Skeletal muscle tissue (tissue), 4 donors: ENCODE data around the gene MDFI. TPM values are rescaled to one million over a fixed set of nuclear protein-coding genes. Genes with fewer than 3 reads are reported as not detected.

Experiments
- H3K27ac ChIP-seq: one replicate; pipeline ENCODE4 v1.7.0; 2013; ENCODE audit warnings: mild to moderate bottlenecking, low read depth, low read length, inconsistent platforms
- H3K27me3 ChIP-seq, 3 donors: one replicate each; pipeline ENCODE4 v1.7.0; 2013; ENCODE audit warnings: low read length in 3 of 3; ENCODE audit not compliant: control insufficient read depth in 3 of 3, insufficient read depth in 3 of 3
- H3K36me3 ChIP-seq, 3 donors: one replicate each; pipeline ENCODE4 v1.7.0; 2013; ENCODE audit warnings: low read length in 3 of 3; ENCODE audit not compliant: control insufficient read depth in 3 of 3, insufficient read depth in 3 of 3
- H3K4me1 ChIP-seq, 3 donors: one replicate each; pipeline ENCODE4 v1.7.0; 2013; ENCODE audit warnings: low read length in 3 of 3, mild to moderate bottlenecking in 3 of 3; ENCODE audit not compliant: control insufficient read depth in 3 of 3, insufficient read depth in 3 of 3
- H3K4me3 ChIP-seq, 3 donors: one replicate each; pipeline ENCODE4 v1.7.0; 2013; ENCODE audit warnings: low read length in 3 of 3
- H3K9ac ChIP-seq, 3 donors: one replicate each; pipeline ENCODE4 v1.7.0; 2013; ENCODE audit warnings: low read length in 3 of 3, mild to moderate bottlenecking in 3 of 3, moderate library complexity in 2 of 3, low read depth in 1 of 3
- H3K9me3 ChIP-seq, 3 donors: one replicate each; pipeline ENCODE4 v1.7.0; 2013; ENCODE audit warnings: low read length in 3 of 3; ENCODE audit not compliant: control insufficient read depth in 3 of 3
- total RNA-seq: library from RNA; depleted of rRNA; stranded (reverse); fragments of >200 nt; gene quantifications from one replicate; pipeline ENCODE4 v1.2.3, GENCODE V29; 2014
- donor health status: Osteomylitis.

Gene MDFI
- total RNA-seq, 1 donor from 2014 or later = 37.1 TPM

DNA sequence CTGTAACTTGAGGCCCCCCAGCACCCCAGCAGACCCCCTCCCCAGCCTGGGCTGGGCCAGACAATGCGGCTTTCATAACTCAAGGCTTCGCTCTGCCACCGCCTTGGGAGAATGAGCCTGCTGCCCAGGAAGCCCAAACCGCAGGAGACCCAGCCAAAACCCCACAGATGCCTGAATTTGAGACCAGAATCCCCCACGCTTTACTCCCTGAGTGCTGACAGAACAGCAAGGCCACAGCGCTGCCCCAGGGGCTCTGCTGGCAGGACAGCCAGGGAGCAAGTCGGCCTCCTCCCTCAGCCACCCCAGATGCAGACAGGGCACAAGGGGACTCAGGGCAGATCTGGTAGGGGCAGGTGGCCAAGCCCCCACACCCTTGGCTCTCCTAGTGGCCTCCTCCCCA lies 2.2 kb downstream of the MDFI start:
- H3K36me3 ChIP-seq = no peaks in the 10 kb centered on the region
- H3K27ac ChIP-seq = no peak overlapping the region
- H3K9ac ChIP-seq = no peak overlapping the region
- peaks cover 24 to 36% (median 31%) of the 10 kb centered on the region in 3 donors for H3K27me3 ChIP-seq
- peaks cover 12 to 16% (median 14%) of the 10 kb centered on the region in 3 donors for H3K4me1 ChIP-seq
- H3K9me3 ChIP-seq = no peaks in the 10 kb centered on the region
- no peak overlapping the region for H3K4me3 ChIP-seq

DNA sequence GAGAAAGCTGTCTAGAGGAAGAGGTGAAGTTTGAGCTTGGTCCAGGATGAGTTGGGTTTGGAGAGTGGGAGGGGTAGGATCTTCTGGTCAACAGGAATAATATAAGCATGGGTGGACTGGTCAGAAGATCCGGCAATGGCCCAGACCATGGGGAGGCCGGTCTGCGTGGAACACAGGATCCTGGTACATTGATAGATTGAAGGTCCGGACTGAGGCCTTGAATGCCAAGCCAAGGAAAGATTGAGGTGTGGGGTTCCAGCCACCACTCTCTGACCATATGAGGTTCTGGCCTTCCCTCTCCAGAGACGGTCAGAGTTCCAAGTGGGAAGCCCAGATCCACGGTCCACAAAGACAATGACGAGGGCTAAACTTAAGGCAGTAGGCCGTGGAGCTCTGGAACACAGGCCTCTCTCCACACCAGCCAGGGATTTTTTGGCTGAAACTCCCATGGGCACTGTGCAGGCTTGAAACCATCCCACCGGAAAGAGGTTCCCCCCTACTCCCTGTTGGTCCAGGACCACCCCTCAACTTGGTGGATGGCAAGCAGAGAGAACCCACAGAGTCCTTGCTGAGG lies 3.2 kb downstream of the MDFI start:
- Histone ChIP-seq H3K9me3 (no peaks in the 10 kb centered on the region), H3K4me1 (peaks cover 12 to 16% (median 14%) of the 10 kb centered on the region in 3 donors), H3K36me3 (no peaks in the 10 kb centered on the region), H3K27ac (no peak overlapping the region), H3K9ac (no peak overlapping the region), H3K27me3 (peaks cover 29 to 40% (median 31%) of the 10 kb centered on the region in 3 donors), H3K4me3 (no peak overlapping the region)

DNA sequence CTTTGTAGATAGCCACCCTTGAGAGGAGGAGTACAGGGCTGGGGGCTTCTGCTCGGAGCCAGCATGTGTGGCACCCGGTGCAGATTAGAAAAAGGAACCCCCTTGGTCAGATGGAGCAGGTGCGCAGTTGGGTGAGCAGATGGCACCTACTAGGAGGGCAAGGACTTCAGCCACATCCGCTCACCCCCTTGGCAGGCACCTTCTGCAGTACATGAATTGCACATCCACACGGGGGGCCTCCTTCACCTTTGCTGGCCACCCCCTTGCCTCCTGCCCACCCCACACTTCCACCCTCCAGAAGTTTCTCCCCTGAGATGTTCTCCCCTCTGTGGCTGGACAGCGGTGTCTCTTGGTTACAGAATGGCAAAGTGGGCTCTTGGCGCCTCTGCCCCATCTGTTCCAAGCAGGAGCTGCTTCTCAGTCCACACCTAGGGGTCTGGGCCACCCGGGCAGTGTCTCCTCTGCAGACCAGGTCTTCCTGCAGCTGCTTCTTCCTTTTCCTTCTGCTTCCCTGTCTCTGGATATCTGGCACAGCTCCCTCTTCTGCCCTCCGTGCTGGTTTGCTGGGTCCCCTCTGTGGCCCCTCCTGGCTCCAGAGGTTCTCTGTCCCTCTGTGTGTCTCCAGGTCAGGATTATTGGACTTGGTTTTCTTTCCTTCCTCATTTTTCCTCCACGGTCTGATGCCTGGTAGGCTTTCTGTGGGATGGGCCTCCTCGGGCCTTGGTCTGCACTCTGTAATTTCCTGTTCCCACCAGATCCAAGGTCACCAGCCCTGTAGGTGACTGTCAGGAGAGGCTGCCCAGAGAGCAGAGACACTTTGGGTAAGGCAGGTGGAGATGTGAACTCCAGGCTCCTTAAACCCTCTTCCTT lies 4.1 kb downstream of the MDFI start:
- no peaks in the 10 kb centered on the region for H3K36me3 ChIP-seq
- H3K27me3 ChIP-seq = peaks cover 23 to 44% (median 30%) of the 10 kb centered on the region in 3 donors
- H3K27ac ChIP-seq = no peak overlapping the region
- H3K9me3 ChIP-seq = no peaks in the 10 kb centered on the region
- no peak overlapping the region for H3K4me3 ChIP-seq
- no peak overlapping the region for H3K9ac ChIP-seq
- peaks cover 12 to 16% (median 14%) of the 10 kb centered on the region in 3 donors for H3K4me1 ChIP-seq

DNA sequence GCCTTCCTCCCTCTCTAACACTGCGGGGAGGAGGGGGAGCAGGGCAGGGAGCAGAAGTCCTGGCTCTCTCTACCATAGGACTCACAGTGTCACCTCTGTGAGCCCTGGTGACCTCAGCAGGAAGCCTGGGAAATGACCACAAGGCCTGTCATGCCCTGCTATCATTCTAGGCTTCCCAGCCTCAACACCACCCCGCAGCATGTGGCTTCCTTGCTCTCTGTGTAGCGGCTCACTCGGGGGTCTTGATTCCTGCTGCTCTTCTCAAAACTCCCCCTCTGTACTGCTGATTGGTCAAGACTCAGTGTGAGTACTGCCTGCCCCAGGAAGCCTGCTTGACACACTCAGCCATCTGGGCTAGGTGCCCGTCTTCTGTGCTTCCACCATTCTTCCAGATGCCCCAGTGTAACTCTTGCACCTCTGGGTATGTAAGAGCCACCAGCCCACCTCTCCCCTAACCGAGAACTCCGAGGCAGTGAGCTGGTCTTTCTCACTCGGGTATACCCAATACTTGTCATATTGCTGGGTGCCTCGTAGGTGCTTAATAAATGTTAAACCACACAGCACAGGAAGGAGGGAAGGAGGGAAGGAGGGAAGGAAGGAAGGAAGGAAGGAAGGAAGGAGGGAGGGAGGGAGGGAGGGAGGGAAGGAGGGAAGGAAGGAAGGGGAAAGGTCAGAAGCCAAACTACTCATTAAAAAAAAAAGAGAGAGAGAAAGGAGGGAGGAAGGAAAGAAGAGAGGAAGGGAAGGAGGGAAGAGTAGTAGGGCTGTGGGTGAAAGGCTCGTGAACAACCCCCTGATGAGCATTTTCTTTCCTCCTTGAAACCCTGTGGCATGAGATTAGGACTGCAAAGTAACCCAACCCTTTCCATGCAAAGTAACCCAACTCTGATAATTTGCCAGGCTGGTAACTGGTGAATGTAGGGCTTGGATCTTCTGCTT lies 5.0 kb downstream of the MDFI start:
- Histone ChIP-seq H3K4me1 (peaks cover 7 to 10% (median 8%) of the 10 kb centered on the region in 3 donors), H3K27me3 (peaks cover 21 to 42% (median 24%) of the 10 kb centered on the region in 3 donors), H3K9me3 (no peaks in the 10 kb centered on the region)

DNA sequence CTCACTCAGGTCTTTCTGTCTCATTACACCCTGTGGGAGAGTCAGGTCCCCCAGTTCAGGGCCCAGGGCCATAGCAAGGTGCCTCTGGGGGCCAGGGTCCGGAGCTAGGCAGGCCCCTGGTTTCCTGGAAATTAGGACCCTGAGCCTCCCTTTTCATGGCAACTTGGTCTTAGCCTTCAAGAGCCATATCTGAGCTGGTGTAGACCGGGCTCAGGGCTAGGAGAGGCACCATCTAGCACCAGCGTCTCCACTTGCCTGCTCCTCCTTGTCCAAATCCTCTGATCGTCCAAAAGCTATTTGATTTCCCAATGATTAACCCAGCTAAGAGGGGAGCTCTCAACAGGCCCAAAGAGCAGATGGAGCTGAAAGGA lies 5.6 kb downstream of the MDFI start:
- Histone ChIP-seq H3K4me1 (peaks cover 5 to 7% (median 5%) of the 10 kb centered on the region in 3 donors), H3K9me3 (no peaks in the 10 kb centered on the region), H3K9ac (no peak overlapping the region), H3K4me3 (no peak overlapping the region), H3K27ac (no peak overlapping the region), H3K27me3 (peaks cover 18 to 42% (median 19%) of the 10 kb centered on the region in 3 donors), H3K36me3 (no peaks in the 10 kb centered on the region)

More for the DNA sequence above, 5.0 kb downstream of the MDFI start:
- Histone ChIP-seq H3K36me3 (no peaks in the 10 kb centered on the region), H3K4me3 (no peak overlapping the region), H3K27ac (no peak overlapping the region), H3K9ac (no peak overlapping the region)

DNA sequence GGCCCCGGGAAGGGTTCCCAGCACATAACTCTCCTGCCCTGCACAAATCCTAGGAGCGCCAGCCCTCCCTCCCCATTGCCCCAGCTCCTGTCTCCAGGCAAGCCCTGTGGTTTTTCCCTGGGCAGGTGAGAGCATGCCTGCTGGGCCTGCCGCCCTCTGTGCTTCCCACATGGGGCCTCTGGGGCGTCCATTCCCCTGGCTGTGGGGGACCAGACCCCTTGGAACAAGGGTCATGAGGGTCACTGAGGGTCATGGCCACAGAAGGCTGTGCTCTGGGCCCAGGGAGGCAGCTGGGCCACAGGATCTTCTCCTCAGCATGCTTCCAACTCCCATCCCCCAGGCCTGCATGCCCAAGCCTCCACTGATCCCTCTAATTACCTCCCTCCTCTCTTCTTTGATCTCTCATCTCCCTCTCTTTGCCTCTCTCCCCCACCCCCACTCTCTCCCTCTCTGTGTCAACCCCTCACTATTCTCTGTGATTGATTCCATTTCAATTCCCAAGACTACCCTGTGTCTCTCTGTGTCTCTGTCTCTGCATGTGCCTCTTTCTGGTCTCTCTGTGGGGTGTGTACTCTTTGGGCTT lies 6.1 kb downstream of the MDFI start:
- peaks cover under 1 to 6% (median 1%) of the 10 kb centered on the region in 3 donors for H3K4me1 ChIP-seq
- H3K9me3 ChIP-seq = no peaks in the 10 kb centered on the region
- no peak overlapping the region for H3K27ac ChIP-seq
- no peaks in the 10 kb centered on the region for H3K36me3 ChIP-seq
- H3K4me3 ChIP-seq = no peak overlapping the region
- no peak overlapping the region for H3K9ac ChIP-seq
- peaks cover 13 to 40% (median 14%) of the 10 kb centered on the region in 3 donors for H3K27me3 ChIP-seq

DNA sequence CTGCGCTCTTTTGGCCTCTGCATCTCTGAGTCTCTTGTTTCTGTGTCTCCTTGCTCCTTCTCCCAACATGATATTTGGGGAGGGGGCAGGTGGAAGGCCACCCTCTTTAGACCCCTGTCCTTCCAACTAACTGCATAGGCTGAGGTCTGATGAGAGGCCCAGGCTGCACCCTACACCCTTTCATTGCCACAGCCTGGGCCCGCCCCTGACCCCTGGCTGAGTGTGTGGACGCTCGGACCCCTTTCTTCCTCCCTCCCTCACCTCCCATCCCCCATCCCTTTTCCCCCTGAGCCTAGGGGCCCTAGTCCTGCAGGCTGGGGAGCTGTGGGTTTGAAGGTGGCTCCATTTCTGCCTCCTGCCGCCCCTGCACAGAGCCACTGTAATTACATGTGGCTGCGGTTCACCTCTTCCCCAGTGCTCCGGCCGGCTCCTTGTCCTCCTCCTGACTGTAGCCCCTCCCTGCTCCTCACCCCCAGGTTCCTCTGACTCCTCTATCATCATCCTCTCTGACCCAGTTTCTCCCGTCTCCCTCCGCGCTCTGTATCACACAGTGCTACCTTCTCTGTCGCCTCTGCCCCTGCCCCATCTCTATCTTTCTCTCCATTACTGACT lies 6.8 kb downstream of the MDFI start:
- Histone ChIP-seq H3K4me3 (no peak overlapping the region), H3K9me3 (no peaks in the 10 kb centered on the region), H3K27ac (no peak overlapping the region), H3K36me3 (no peaks in the 10 kb centered on the region), H3K27me3 (peaks cover 7 to 34% (median 12%) of the 10 kb centered on the region in 3 donors), H3K9ac (no peak overlapping the region), H3K4me1 (no peaks in the 10 kb centered on the region)

DNA sequence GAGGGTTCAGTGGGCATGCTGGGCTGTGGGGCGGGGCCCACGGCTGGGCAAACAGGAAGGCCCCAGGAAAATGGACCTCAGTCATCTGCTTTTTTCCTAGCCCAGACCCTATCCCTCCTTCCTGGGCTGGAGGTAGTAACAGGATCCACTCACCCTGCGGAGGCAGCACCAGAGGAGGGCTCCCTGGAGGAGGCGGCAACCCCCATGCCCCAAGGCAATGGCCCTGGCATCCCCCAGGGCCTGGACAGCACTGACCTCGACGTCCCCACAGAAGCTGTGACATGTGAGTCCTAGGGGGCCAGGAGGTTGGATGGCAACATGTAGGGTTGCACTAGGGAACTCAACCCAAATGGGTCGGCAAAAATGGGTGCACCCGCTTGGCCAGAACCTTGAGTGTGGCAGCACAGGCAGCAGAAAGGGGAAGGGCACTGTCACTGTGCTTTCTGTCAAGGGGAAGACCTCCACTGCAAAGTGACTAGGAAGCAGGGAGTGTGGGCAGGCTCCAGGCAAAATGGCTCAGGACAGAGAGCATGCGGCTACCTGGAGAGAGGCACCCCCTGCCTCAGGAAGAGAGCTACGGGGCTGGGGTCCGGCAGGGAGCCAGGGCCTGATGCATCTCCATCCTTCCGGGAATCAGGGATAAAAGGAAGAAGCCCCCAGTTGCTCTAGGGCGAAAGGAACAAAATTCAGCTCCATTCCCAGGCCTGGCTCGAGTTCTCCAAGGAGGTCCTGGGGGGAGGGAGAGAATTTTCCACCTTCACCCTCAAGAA lies 7.9 kb downstream of the MDFI start:
- no peak overlapping the region for H3K9ac ChIP-seq
- no peak overlapping the region for H3K27ac ChIP-seq
- peaks cover 7 to 36% (median 12%) of the 10 kb centered on the region in 3 donors for H3K27me3 ChIP-seq
- H3K9me3 ChIP-seq = no peaks in the 10 kb centered on the region
- no peak overlapping the region for H3K4me3 ChIP-seq
- H3K36me3 ChIP-seq = no peaks in the 10 kb centered on the region
- H3K4me1 ChIP-seq = no peaks in the 10 kb centered on the region
